Osteoblast (primary cell): ENCODE results near the gene LPCAT1. TPM values are rescaled to one million over a fixed set of nuclear protein-coding genes. Genes with fewer than 3 reads are reported as not detected.

Experiments used
- DNase-seq: peaks from one replicate; pipeline ENCODE4 v3.0.0; 2011; ENCODE audit warnings: low spot score, mixed read lengths; ENCODE audit not compliant: insufficient read length; ENCODE audit errors: missing footprints
- H2AFZ ChIP-seq: 2 replicates; pipeline ENCODE4 v1.6.0; 2011; ENCODE audit warnings: mild to moderate bottlenecking, low read length
- H3K27ac ChIP-seq: 2 replicates; pipeline ENCODE4 v1.5.1; 2011; ENCODE audit warnings: mild to moderate bottlenecking, low read depth, low read length, moderate library complexity
- H3K27me3 ChIP-seq: 2 replicates; pipeline ENCODE4 v1.6.0; 2012; ENCODE audit warnings: mild to moderate bottlenecking, control low read depth, inconsistent platforms, low read length, moderate library complexity; ENCODE audit not compliant: insufficient read depth
- H3K36me3 ChIP-seq: 2 replicates; pipeline ENCODE4 v1.5.1; 2011; ENCODE audit warnings: mild to moderate bottlenecking, low read length, control low read depth, moderate library complexity; ENCODE audit not compliant: insufficient read depth
- H3K4me1 ChIP-seq: 2 replicates; pipeline ENCODE4 v1.5.1; 2011; ENCODE audit warnings: mild to moderate bottlenecking, low read length, control low read depth, moderate library complexity; ENCODE audit not compliant: insufficient read depth
- H3K4me2 ChIP-seq: 2 replicates; pipeline ENCODE4 v1.6.0; 2011; ENCODE audit warnings: mild to moderate bottlenecking, low read length; ENCODE audit not compliant: insufficient read depth
- H3K4me3 ChIP-seq: fragments of 200-600 bp; sonication (generic); 3 replicates; pipeline ENCODE4 v1.5.1; 2012; ENCODE audit warnings: mild to moderate bottlenecking, low read length, inconsistent platforms; ENCODE audit not compliant: insufficient read depth
- H3K79me2 ChIP-seq: 2 replicates; pipeline ENCODE4 v1.6.0; 2012; ENCODE audit warnings: mild to moderate bottlenecking, low read length, control low read depth, inconsistent platforms; ENCODE audit not compliant: insufficient read depth
- H3K9me3 ChIP-seq: 2 replicates; pipeline ENCODE4 v1.5.1; 2011; ENCODE audit warnings: low read depth, low read length, control low read depth
- H4K20me1 ChIP-seq: 2 replicates; pipeline ENCODE4 v1.6.0; 2012; ENCODE audit warnings: mild to moderate bottlenecking, low read length, control low read depth; ENCODE audit not compliant: insufficient read depth
- CTCF ChIP-seq: IDR thresholded peaks from 2 replicates; pipeline ENCODE4 v1.5.1; 2011; ENCODE audit warnings: mild to moderate bottlenecking, low read depth, low read length, moderate library complexity; ENCODE audit errors: extremely low read depth
- total RNA-seq: library from RNA; depleted of rRNA; stranded (reverse); fragments of >200 nt; gene quantifications from 2 replicates; pipeline ENCODE4 v1.2.3, GENCODE V29; 2012

The LPCAT1 gene
- total RNA-seq, 1 donor = 11.6 TPM

- Histone ChIP-seq H2AFZ (no peak overlapping the region), H3K36me3 (peaks cover 58% of the 10 kb centered on the region), H3K9me3 (no peaks in the 10 kb centered on the region), H3K4me2 (no peak overlapping the region), H4K20me1 (no peaks in the 10 kb centered on the region), H3K79me2 (no peaks in the 10 kb centered on the region), H3K4me1 (no peaks in the 10 kb centered on the region), H3K27ac (no peak overlapping the region), H3K27me3 (no peaks in the 10 kb centered on the region), H3K4me3 (no peak overlapping the region)
- no peak for TF ChIP-seq CTCF
- peak; percentile 53 for DNase-seq
These were observed 59.7 kb downstream of the LPCAT1 start for GRCh38 chr5:1464096-1464446.

GRCh38 chr5:1463326-1464095 lies 60.2 kb downstream of the LPCAT1 start:
- Histone ChIP-seq H3K36me3 (peaks cover 52% of the 10 kb centered on the region), H3K4me1 (no peaks in the 10 kb centered on the region), H3K4me3 (no peak overlapping the region), H3K27ac (no peak overlapping the region), H3K4me2 (no peak overlapping the region), H3K27me3 (no peaks in the 10 kb centered on the region), H4K20me1 (no peaks in the 10 kb centered on the region), H3K79me2 (no peaks in the 10 kb centered on the region), H3K9me3 (no peaks in the 10 kb centered on the region), H2AFZ (no peak overlapping the region)
- no peak for TF ChIP-seq CTCF
- peak; percentile 68 for DNase-seq

GRCh38 chr5:1462358-1462757 lies 61.4 kb downstream of the LPCAT1 start:
- no peaks in the 10 kb centered on the region for H4K20me1 ChIP-seq
- peaks cover 3% of the 10 kb centered on the region for H3K9me3 ChIP-seq
- no peak overlapping the region for H3K4me2 ChIP-seq
- H3K4me3 ChIP-seq = no peak overlapping the region
- H2AFZ ChIP-seq = no peak overlapping the region
- no peak for TF ChIP-seq CTCF
- H3K27ac ChIP-seq = no peak overlapping the region
- H3K79me2 ChIP-seq = no peaks in the 10 kb centered on the region
- H3K27me3 ChIP-seq = no peaks in the 10 kb centered on the region
- H3K36me3 ChIP-seq = peaks cover 50% of the 10 kb centered on the region
- peak; percentile 50 for DNase-seq
- no peaks in the 10 kb centered on the region for H3K4me1 ChIP-seq

GRCh38 chr5:1461396-1461795 lies 62.4 kb downstream of the LPCAT1 start:
- Histone ChIP-seq H3K9me3 (peaks cover 10% of the 10 kb centered on the region), H3K4me1 (no peaks in the 10 kb centered on the region), H3K27ac (no peak overlapping the region), H3K4me3 (no peak overlapping the region), H3K4me2 (no peak overlapping the region), H4K20me1 (no peaks in the 10 kb centered on the region), H3K36me3 (peaks cover 50% of the 10 kb centered on the region), H2AFZ (no peak overlapping the region), H3K79me2 (no peaks in the 10 kb centered on the region), H3K27me3 (no peaks in the 10 kb centered on the region)
- TF ChIP-seq CTCF = no peak
- no peak for DNase-seq
